Measurements from ENCODE around the gene ATG14.
A peak's percentile ranks its signal among the peaks of the same experiment; 100 is the strongest.

The ATG14 gene

GRCh38 chr14:55383541-55384140, 28.0 kb downstream of the ATG14 start:
- peak; percentile 11 for DNase-seq

GRCh38 chr14:55383056-55383466, 28.6 kb downstream of the ATG14 start:
- peak; percentile 3 for DNase-seq

- no peak for DNase-seq
Observed at GRCh38 chr14:55382483-55382882, 29.1 kb downstream of the ATG14 start.

GRCh38 chr14:55381561-55381960, 30.1 kb downstream of the ATG14 start:
- DNase-seq: no peak

- no peak for DNase-seq
Observed at GRCh38 chr14:55381040-55381439, 30.6 kb downstream of the ATG14 start.

- no peak for DNase-seq
Observed at GRCh38 chr14:55377236-55377635, 34.4 kb downstream of the ATG14 start.

GRCh38 chr14:55374771-55375170, 36.9 kb downstream of the ATG14 start:
- DNase-seq: no peak

- DNase-seq: no peak
Observed at GRCh38 chr14:55373784-55374705, 37.6 kb downstream of the ATG14 start.

GRCh38 chr14:55372825-55373224, 38.8 kb downstream of the ATG14 start:
- DNase-seq: no peak

GRCh38 chr14:55372423-55372822, 39.2 kb downstream of the ATG14 start:
- no peak for DNase-seq

- DNase-seq: no peak
Observed at GRCh38 chr14:55370883-55371455, 40.7 kb downstream of the ATG14 start.

GRCh38 chr14:55366271-55366670, 45.4 kb downstream of the ATG14 start:
- DNase-seq: no peak

- no peak for DNase-seq
Observed at GRCh38 chr14:55361190-55361589, 50.4 kb downstream of the ATG14 start.

- DNase-seq: no peak
Observed at GRCh38 chr14:55359307-55359706, 52.3 kb downstream of the ATG14 start.

GRCh38 chr14:55356913-55357312, 54.7 kb downstream of the ATG14 start:
- no peak for DNase-seq

- DNase-seq: no peak
Observed at GRCh38 chr14:55355922-55356321, 55.7 kb downstream of the ATG14 start.

GRCh38 chr14:55354500-55354899, 57.1 kb downstream of the ATG14 start:
- DNase-seq: peak; percentile 34

- no peak for DNase-seq
Observed at GRCh38 chr14:55353686-55354467, 57.8 kb downstream of the ATG14 start.

GRCh38 chr14:55352201-55352600, 59.4 kb downstream of the ATG14 start:
- DNase-seq: no peak

- DNase-seq: no peak
Observed at GRCh38 chr14:55351111-55351510, 60.5 kb downstream of the ATG14 start.

- no peak for DNase-seq
Observed at GRCh38 chr14:55350461-55350860, 61.2 kb downstream of the ATG14 start.

GRCh38 chr14:55349565-55349964, 62.1 kb downstream of the ATG14 start:
- DNase-seq: no peak

- no peak for DNase-seq
Observed at GRCh38 chr14:55348766-55349453, 62.7 kb downstream of the ATG14 start.

Measured in NCI-H2227 treated with DMSO at 0.1 percent for 48 hours (cell line).